Aorta (tissue), 5 donors: ENCODE results near the gene SAE1. TPM values are rescaled to one million over a fixed set of nuclear protein-coding genes. Genes with fewer than 3 reads are reported as not detected.
A peak's percentile ranks its signal among the peaks of the same experiment; 100 is the strongest.

Source experiments
- ATAC-seq: fragments of 200-7000 bp; cut with Tn5 transposase; one replicate; pipeline ENCODE4 v1.9.1; 2022; ENCODE audit warnings: moderate library complexity; ENCODE audit not compliant: low FRiP score
- DNase-seq, 2 donors: peaks; one replicate each; pipeline ENCODE4 v3.0.0-alpha.2; 2020
- H3K27ac ChIP-seq, 2 donors: one replicate each; pipeline ENCODE4 v1.5.1; 2013; ENCODE audit warnings: low read length in 2 of 2, mild to moderate bottlenecking in 2 of 2, moderate library complexity in 2 of 2, control low read depth in 1 of 2, inconsistent platforms in 1 of 2, low read depth in 1 of 2
- H3K27me3 ChIP-seq, 2 donors: one replicate each; pipeline ENCODE4 v1.6.1; 2013; ENCODE audit warnings: control low read depth in 1 of 2, low read length in 1 of 2, mild to moderate bottlenecking in 1 of 2, moderate library complexity in 1 of 2; ENCODE audit not compliant: insufficient read depth in 2 of 2, control insufficient read depth in 1 of 2
- H3K36me3 ChIP-seq, 2 donors: one replicate each; pipeline ENCODE4 v1.6.1; 2013; ENCODE audit warnings: control low read depth in 1 of 2, low read length in 1 of 2, mild to moderate bottlenecking in 1 of 2; ENCODE audit not compliant: insufficient read depth in 2 of 2, control insufficient read depth in 1 of 2
- H3K4me1 ChIP-seq, 2 donors: one replicate each; pipeline ENCODE4 v1.6.1; 2013; ENCODE audit warnings: low read length in 2 of 2, control low read depth in 1 of 2, mild to moderate bottlenecking in 1 of 2, moderate library complexity in 1 of 2; ENCODE audit not compliant: insufficient read depth in 2 of 2, control insufficient read depth in 1 of 2
- H3K4me3 ChIP-seq, 2 donors: one replicate each; pipeline ENCODE4 v1.5.1; 2013; ENCODE audit warnings: low read length in 2 of 2, control low read depth in 1 of 2, mild to moderate bottlenecking in 1 of 2
- H3K9me3 ChIP-seq: one replicate; pipeline ENCODE4 v1.6.1; 2013; ENCODE audit warnings: mild to moderate bottlenecking, low read length; ENCODE audit not compliant: control insufficient read depth
- WGBS, 2 donors: extraction: QIAGEN DNeasy Blood & Tissue Kit; methylation state at CpG; one replicate each; pipeline ENCODE4 v1.1.7; 2013; 5-methylcytosine and 5-hydroxymethylcytosine counted together
- intact Hi-C, 2 donors: fragments of 100-400 bp; cut with DNase I; formaldehyde crosslinking; loops; one replicate each; pipeline versions ENCODE4 v1.14.2 to v1.15.0; 2022
- polyA plus RNA-seq, 2 donors: library from polyadenylated mRNA; stranded (reverse); fragments of 200-250 nt; gene quantifications; one replicate each; pipeline ENCODE4 v1.2.3, GENCODE V29; 2013
- total RNA-seq, 2 donors: library from RNA; stranded (reverse); fragmentation: NEBNext Ultra II Directional; extraction: Animal tissue kit (Norgen Biotek cat#: 25700); gene quantifications; one replicate each; pipeline ENCODE4 v1.2.1, GENCODE V29; 2021
- donor health status: healthy with polysubstance abuse.
- donor health status: Bipolar disorder and iron deficiency.
- donor health status: DM: no; HTN: no; CAD: no.
- donor health status: DM: no; HTN: no; CAD: no.
- donor health status: DM: yes; HTN: yes; CAD: no.

SAE1 gene
- total and polyA plus RNA-seq, 4 donors = 44.5 to 64.9 (median 54.3) TPM

- H3K27me3 ChIP-seq = no peaks in the 10 kb centered on the region
- H3K27ac ChIP-seq = no peak overlapping the region
- DNase-seq (peak in 1 of 2 donors; percentile 42), ATAC-seq (no peak)
- H3K4me3 ChIP-seq = no peak overlapping the region
- no peaks in the 10 kb centered on the region for H3K36me3 ChIP-seq
- intact Hi-C loops = no loop called here
- H3K9me3 ChIP-seq = no peaks in the 10 kb centered on the region
- WGBS, 2 donors = 93 to 95% methylated on average over 6 of the region's 6 CpGs
- no peaks in the 10 kb centered on the region for H3K4me1 ChIP-seq
Measured at GRCh38 chr19:47120470-47121067, 10.1 kb upstream of the SAE1 start.

GRCh38 chr19:47122359-47123335 is 8.0 kb upstream of the SAE1 start:
- DNase-seq (no peak), ATAC-seq (no peak)
- H3K27ac ChIP-seq = peak overlapping the region in 1 of 2 donors; percentile 62
- H3K4me1 ChIP-seq = no peaks in the 10 kb centered on the region
- 62 to 65% methylated on average over 14 of the region's 14 CpGs for WGBS, 2 donors
- no peaks in the 10 kb centered on the region for H3K27me3 ChIP-seq
- H3K4me3 ChIP-seq = no peak overlapping the region
- H3K36me3 ChIP-seq = no peaks in the 10 kb centered on the region
- no peaks in the 10 kb centered on the region for H3K9me3 ChIP-seq
- intact Hi-C loops = no loop called here

GRCh38 chr19:47123406-47123805 is 7.2 kb upstream of the SAE1 start:
- no peaks in the 10 kb centered on the region for H3K4me1 ChIP-seq
- H3K27ac ChIP-seq = no peak overlapping the region
- 91% methylated on average over 7 of the region's 7 CpGs for WGBS, 2 donors
- intact Hi-C loops = no loop called here
- H3K4me3 ChIP-seq = no peak overlapping the region
- peak in 1 of 2 donors; percentile 20 for DNase-seq
- H3K27me3 ChIP-seq = no peaks in the 10 kb centered on the region
- no peaks in the 10 kb centered on the region for H3K36me3 ChIP-seq
- no peaks in the 10 kb centered on the region for H3K9me3 ChIP-seq
- ATAC-seq = no peak

DNA sequence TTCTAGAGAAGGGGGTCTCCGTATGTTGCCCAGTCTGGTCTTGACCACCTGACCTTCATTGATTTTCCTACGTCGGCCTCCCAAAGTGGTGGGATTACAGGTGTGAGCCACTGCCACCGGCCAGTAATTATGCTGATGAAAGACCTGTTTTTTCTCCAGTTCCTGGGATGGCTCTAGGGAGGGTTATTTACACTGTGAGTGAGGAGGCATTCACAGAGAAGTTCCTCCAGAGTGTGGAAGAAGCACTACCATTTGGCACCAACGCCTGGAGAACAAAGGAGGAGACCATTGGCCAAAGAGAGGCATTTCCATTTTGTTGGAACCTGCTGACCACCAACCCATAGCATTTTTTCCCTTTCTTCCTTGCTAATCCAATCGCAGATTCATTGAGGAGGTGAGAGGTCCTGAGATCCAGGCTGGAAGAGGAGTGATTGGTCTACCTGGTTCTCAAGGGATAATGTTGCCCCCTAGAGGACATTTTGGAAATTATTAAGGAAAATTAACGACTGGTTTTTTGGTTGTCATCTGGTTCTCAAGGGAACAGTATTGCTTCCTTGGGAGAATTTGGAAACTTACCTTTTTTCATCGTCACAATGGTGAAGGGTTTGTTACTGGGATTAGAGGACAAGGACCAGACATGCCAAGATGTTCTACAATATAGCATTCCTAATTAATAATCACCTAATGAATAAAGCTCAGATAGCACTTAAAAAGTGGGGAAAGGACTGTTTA is 5.5 kb upstream of the SAE1 start:
- no peaks in the 10 kb centered on the region for H3K36me3 ChIP-seq
- H3K9me3 ChIP-seq = no peaks in the 10 kb centered on the region
- no peaks in the 10 kb centered on the region for H3K4me1 ChIP-seq
- H3K27ac ChIP-seq = no peak overlapping the region
- 38 to 41% methylated on average over 8 of the region's 8 CpGs for WGBS, 2 donors
- no peak overlapping the region for H3K4me3 ChIP-seq
- intact Hi-C loops = loop anchor here (1.0 to 2.0 kb wide), 3 partner anchors 46 to 90 kb away; no protein-coding TSS in a partner anchor
- peak; percentile 78 for ATAC-seq
- no peaks in the 10 kb centered on the region for H3K27me3 ChIP-seq
- peak in 1 of 2 donors; percentile 6 for DNase-seq

GRCh38 chr19:47125669-47125938 is 5.0 kb upstream of the SAE1 start:
- intact Hi-C loops = loop anchor here (1.0 to 2.0 kb wide), 3 partner anchors 46 to 90 kb away; no protein-coding TSS in a partner anchor
- H3K4me3 ChIP-seq = no peak overlapping the region
- ATAC-seq = no peak

DNA sequence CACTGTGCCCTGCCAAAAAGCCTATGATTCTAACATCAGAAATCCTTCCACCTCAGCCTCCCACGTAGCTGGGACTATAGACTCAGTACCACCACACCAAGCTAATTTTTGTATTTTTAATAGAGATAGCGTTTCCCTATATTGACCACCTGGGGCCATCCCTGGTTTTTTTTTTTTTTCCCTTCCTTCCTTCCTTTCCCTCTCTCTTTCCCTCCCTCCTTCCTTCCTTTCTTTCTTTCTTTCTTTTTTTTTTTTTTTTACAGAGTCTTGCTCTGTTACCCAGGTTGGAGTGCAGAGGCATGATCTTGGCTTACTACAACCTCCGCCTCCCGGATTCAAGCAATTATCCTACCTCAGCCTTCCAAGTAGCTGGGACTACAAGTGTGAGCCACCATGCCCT is 1.1 kb upstream of the SAE1 start:
- intact Hi-C loops = no loop called here
- Histone ChIP-seq H3K4me1 (no peaks in the 10 kb centered on the region), H3K27ac (no peak overlapping the region), H3K4me3 (no peak overlapping the region), H3K36me3 (no peaks in the 10 kb centered on the region), H3K27me3 (no peaks in the 10 kb centered on the region), H3K9me3 (no peaks in the 10 kb centered on the region)
- DNase-seq (no peak), ATAC-seq (no peak)
- WGBS, 2 donors = 95 to 100% methylated on average over 4 of the region's 4 CpGs

More at GRCh38 chr19:47125669-47125938, 5.0 kb upstream of the SAE1 start:
- Histone ChIP-seq H3K4me1 (no peaks in the 10 kb centered on the region), H3K36me3 (no peaks in the 10 kb centered on the region), H3K9me3 (no peaks in the 10 kb centered on the region), H3K27ac (no peak overlapping the region), H3K27me3 (no peaks in the 10 kb centered on the region)
- DNase-seq = no peak

DNA sequence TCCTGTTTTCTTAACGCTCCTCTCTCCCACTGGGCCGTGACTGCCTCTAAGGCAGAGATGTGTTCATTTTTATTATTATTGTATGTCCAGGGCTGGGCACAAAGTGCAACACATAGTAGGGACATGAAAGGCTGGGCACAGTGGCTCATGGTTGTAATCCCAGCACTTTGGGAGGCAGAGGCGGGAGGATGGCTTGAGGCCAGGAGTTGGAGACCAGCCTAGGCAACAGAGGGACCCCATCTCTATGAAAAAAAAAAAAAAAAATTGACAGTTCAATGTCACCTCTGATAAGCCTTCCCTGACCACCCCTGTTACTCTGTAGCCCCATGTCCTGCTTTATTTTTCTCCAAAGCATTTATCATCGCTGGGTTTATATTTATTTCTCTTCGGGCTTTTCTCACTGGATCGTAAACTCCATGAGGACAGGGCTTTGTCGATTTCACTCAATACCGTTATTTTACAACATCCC is 481 bp upstream of the SAE1 start:
- no peak for ATAC-seq
- Histone ChIP-seq H3K27ac (no peak overlapping the region), H3K27me3 (no peaks in the 10 kb centered on the region), H3K9me3 (no peaks in the 10 kb centered on the region), H3K36me3 (no peaks in the 10 kb centered on the region), H3K4me3 (no peak overlapping the region), H3K4me1 (peaks cover 0 to under 1% of the 10 kb centered on the region in 2 donors)
- DNase-seq = no peak
- intact Hi-C loops = no loop called here
- 69% methylated on average over 8 of the region's 8 CpGs for WGBS, 2 donors

- 82 to 90% methylated on average over 7 of the region's 7 CpGs for WGBS, 2 donors
- H3K36me3 ChIP-seq = no peaks in the 10 kb centered on the region
- DNase-seq (no peak), ATAC-seq (no peak)
- H3K27ac ChIP-seq = no peak overlapping the region
- intact Hi-C loops = no loop called here
- H3K9me3 ChIP-seq = no peaks in the 10 kb centered on the region
- no peaks in the 10 kb centered on the region for H3K27me3 ChIP-seq
- peaks cover 0 to 4% of the 10 kb centered on the region in 2 donors for H3K4me1 ChIP-seq
- no peak overlapping the region for H3K4me3 ChIP-seq
Measured at GRCh38 chr19:47132194-47132852, 1.7 kb downstream of the SAE1 start.
